AG04449 (cell line): ENCODE results near the gene CDKN2C.
A peak's percentile ranks its signal among the peaks of the same experiment; 100 is the strongest.

Experiments used
- CTCF ChIA-PET: fragments of 350-600 bp; formaldehyde crosslinking; extraction: SDS; loops from one replicate; lab custom pipeline; 2021; ENCODE audit warnings: antibody characterized with exemption; lab: Yijun Ruan, JAX
- POLR2A ChIA-PET: fragments of 400-600, 350-600 bp; formaldehyde crosslinking; extraction: SDS; loops from one replicate; lab custom pipeline; 2020; ENCODE audit warnings: antibody characterized with exemption, inconsistent platforms; lab: Yijun Ruan, JAX
- DNase-seq: peaks from one replicate; pipeline ENCODE4 v3.0.0-alpha.2; 2010; ENCODE audit warnings: low read depth, low spot score
- H3K4me3 ChIP-seq: 2 replicates; pipeline ENCODE4 v1.5.1; 2011; ENCODE audit warnings: low read depth, mild to moderate bottlenecking, control low read depth, low read length
- CTCF ChIP-seq: IDR thresholded peaks from one replicate; pipeline ENCODE4 v1.5.1; 2011; ENCODE audit warnings: mild to moderate bottlenecking, moderate library complexity, low read length, control low read depth, inconsistent platforms; ENCODE audit not compliant: insufficient read depth; ENCODE audit errors: missing control alignments

CDKN2C gene

GRCh38 chr1:50976890-50977574 is 7.0 kb downstream of the CDKN2C start:
- POLR2A ChIA-PET, result interaction anchor here (0.6 to 3.4 kb wide), 3 partner anchors 8 to 287 kb away, joined by 3 to 26 read pairs (median 5); partner anchors contain the start of gene FAF1
- no peak for DNase-seq
- CTCF ChIA-PET, result interaction anchor here (0.8 to 2.4 kb wide), 3 partner anchors 8 to 48 kb away, joined by 3 to 10 read pairs (median 8); partner anchors contain the start of gene FAF1
- peak overlapping the region; percentile 75 for H3K4me3 ChIP-seq
- no peak for TF ChIP-seq CTCF

- no peak for TF ChIP-seq CTCF
- CTCF ChIA-PET, result interaction anchor here (0.8 to 2.4 kb wide), 4 partner anchors 9 to 212 kb away, joined by 3 to 10 read pairs (median 6); partner anchors contain the start of gene FAF1
- no peak for DNase-seq
- POLR2A ChIA-PET, result interaction anchor here (0.6 to 3.4 kb wide), 2 partner anchors 9 to 17 kb away, joined by 3 to 26 read pairs; partner anchors contain the start of gene FAF1
- H3K4me3 ChIP-seq, result peak overlapping the region; percentile 75
Measured at GRCh38 chr1:50977575-50978143, 7.6 kb downstream of the CDKN2C start.

GRCh38 chr1:50978144-50978851 is 8.3 kb downstream of the CDKN2C start:
- ChIA-PET CTCF (interaction anchor here (0.8 to 2.4 kb wide), 4 partner anchors 10 to 211 kb away, joined by 3 to 10 read pairs (median 6); partner anchors contain the start of gene FAF1), POLR2A (interaction anchor here (3.4 kb wide), 1 partner anchor 10 kb away, joined by 26 read pairs; no protein-coding TSS in a partner anchor)
- no peak for TF ChIP-seq CTCF
- peak overlapping the region; percentile 75 for H3K4me3 ChIP-seq
- no peak for DNase-seq

- CTCF ChIA-PET, result interaction anchor here (1.0 kb wide), 1 partner anchor 11 kb away, joined by 4 read pairs; no protein-coding TSS in a partner anchor
- H3K4me3 ChIP-seq, result peak overlapping the region; percentile 75
Measured at GRCh38 chr1:50978852-50979781, 9.1 kb downstream of the CDKN2C start.

GRCh38 chr1:50979937-50980336 is 9.9 kb downstream of the CDKN2C start:
- ChIA-PET POLR2A (interaction anchor here (3.4 kb wide), 1 partner anchor 11 kb away, joined by 26 read pairs; no protein-coding TSS in a partner anchor), CTCF (no interaction called here)
- DNase-seq, result no peak
- no peak for TF ChIP-seq CTCF
- H3K4me3 ChIP-seq, result no peak overlapping the region

More at GRCh38 chr1:50978852-50979781, 9.1 kb downstream of the CDKN2C start:
- DNase-seq, result no peak
- no peak for TF ChIP-seq CTCF
- POLR2A ChIA-PET, result interaction anchor here (3.4 kb wide), 1 partner anchor 11 kb away, joined by 26 read pairs; no protein-coding TSS in a partner anchor
